AG20443 (cell line): ENCODE measurements around the gene ASB7.
"Not testable (repeated sequence)": the region's sequence is repeated elsewhere in the genome, so short reads cannot be mapped to it uniquely, and the experiment has no call there.

Experiments
- DNase-seq: peaks from one replicate; pipeline ENCODE4 v3.0.0; 2012; ENCODE audit warnings: low spot score, mixed read lengths

Gene ASB7, protein sequence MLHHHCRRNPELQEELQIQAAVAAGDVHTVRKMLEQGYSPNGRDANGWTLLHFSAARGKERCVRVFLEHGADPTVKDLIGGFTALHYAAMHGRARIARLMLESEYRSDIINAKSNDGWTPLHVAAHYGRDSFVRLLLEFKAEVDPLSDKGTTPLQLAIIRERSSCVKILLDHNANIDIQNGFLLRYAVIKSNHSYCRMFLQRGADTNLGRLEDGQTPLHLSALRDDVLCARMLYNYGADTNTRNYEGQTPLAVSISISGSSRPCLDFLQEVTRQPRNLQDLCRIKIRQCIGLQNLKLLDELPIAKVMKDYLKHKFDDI

DNA sequence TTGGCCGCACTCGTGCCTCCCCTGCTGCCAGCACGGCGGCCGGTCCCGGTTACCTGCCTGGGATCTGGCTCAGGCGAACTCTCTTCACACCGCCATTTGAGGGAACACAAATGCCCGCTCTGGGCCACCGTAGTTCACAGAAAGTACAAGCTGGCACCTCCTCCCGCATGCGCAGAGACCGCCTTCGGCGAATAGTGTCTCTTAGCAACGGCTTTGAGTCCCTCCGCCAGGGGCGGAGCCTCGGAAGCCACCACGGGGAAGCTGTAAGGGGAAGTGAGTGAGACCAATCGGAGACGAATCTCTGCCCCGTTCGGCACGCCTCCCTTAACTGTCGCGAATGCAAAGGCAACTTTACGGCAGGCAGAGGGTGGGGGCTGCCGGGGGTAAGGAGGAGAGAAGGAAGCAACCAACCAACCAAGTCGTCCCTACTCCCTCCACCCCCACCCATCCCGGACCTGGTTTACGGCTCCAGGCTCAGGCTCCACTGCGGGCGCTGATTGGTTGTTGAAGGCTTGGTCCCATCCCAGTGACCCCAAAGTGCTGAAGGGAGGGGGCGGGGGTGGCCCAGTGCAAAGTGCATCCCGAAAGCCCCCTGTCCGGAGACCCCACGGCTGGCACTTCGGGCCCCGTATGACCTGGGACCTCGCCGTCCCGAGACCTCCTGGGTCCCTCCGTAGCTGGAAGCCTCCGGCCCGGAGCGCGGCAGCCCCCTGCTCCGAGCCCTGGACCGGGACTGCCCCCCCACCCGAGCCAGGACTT is at the start of gene ASB7, which contains the start of gene LINS1:
ASB7 (plus strand) TSS at position 526 of the 759 bp plus-strand sequence. CDS start 9,628 bp downstream, outside the sequence.
LINS1 (minus strand) TSS at position 121 of the 759 bp plus-strand sequence. CDS start 21,342 bp downstream, outside the sequence.
- peak; percentile 99 for DNase-seq

- DNase-seq, result no peak
These were observed 48.9 kb upstream of the ASB7 start for GRCh38 chr15:100553468-100553867.

- no peak for DNase-seq
These were observed 43.6 kb upstream of the ASB7 start for GRCh38 chr15:100558771-100559254.

DNA sequence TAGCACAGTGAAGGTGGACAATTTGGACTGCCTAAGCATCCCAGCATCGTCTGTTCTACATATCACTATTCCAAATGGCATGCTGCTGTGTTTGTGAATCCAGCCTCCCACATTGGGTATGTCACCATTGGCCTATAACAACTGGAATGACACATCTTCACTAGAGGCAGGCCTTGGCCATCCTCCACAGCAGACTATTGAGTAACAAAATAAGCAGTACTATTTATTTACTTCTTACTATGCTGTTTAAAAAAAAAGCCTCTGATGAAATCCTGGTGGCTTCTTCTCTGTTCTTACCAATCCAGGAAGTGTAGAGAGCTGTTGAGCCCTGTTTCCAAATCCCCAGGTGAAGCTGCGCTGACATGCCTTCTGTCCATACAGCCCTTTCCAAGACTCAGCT is 43.1 kb upstream of the ASB7 start:
- peak; percentile 82 for DNase-seq

- no peak for DNase-seq
These were observed 42.1 kb upstream of the ASB7 start for GRCh38 chr15:100560323-100560722.

- no peak for DNase-seq
These were observed 36.8 kb upstream of the ASB7 start for GRCh38 chr15:100565591-100565990.

DNA sequence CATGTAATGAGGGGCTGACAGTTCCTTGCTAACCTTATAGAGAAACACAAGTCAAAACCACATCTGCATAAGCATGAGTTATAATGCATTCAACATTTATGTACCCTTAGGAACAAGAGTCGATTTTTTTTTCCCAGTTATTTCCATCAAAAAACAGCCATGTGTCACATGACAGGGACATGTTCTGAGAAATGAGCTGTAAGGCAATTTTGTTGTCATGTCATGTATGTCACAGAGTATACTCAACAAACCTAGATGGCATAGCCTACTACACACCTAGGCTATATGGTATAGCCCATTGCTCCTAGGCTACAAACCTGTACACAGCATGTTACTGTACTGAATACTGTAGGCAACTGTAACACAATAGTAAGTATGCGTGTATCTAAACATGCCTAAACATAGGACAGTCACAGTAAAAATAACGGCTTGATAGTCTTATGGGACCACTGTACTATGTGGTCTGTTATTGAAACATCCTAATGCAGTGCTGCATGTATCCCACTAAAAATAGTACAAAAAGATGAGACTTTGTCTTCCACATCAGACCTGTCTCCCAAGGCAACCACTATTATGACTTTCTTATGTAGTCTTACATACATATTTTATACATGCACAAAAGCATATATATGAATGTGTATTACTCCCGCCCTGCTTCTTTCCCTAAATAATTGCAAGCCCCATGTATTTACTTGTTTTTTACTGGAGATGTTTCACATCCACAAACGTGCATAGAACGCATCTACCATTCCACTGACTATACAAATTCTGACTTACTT is 35.4 kb upstream of the ASB7 start:
- DNase-seq, result no peak

DNA sequence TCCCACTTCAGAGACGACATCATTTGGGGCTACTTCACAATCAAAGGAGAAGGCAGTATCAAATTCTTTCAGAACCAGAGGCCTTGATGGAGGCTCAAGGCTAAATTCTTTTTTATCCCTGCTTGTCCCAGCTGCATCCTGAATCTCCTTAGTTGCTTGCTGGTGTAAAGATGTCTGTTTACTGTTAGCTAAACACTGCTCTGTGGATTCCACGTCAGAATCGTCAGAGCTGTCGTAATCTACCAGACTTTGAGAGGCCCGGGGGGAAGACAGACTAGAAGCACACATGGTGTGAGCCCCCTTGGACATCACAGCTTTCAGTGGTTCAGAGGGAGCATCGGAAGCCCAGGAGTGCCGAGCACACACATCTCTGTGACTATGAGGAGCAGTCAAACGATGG is 33.0 kb upstream of the ASB7 start:
- no peak for DNase-seq

DNA sequence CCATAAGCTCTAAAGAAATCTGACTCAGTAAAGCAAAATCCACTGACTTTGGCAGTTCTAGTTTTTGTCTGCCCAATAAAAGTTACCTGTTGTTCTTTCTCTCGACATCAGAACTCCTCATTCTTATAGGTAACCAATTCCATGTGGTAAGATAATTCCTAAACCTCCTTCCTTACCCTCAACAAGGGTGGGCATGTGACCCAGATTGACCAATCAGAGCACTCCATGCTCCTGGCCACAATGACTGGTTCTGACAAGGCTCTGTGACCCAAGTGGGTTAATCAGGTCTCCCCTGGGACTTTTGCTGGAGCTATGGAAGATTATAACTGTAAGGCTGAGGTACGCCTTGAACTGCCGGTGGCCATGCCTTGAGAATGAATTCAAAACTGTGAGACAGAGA is 32.1 kb upstream of the ASB7 start:
- DNase-seq, result peak; percentile 29

GRCh38 chr15:100570735-100571313 is 31.6 kb upstream of the ASB7 start:
- DNase-seq, result no peak

DNA sequence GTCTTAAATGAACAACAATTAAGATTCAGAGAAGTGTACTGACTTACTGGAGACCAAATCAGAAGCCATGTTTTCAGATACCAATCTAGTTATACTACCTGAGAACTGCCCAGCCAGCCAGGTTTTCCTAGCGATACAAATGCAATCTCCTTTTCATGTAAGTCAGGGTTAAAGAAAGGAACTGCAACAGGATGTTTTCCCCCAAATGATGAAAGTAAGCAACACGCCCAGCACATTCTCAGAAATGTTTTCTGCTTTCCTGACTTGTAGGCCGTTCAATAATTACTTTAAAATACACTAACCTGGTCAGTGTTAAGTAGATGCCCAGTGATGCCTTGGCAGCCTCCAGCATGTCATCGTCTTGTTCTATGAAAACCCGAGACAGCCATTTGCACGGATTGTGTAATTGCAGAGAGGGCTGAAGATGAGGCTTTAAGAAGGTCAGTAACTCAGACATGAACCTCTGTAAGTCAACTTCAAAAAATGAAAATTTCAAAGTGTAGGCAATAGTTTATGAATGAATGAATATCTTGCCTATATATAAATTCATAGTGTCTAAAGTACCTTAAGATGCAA is 30.7 kb upstream of the ASB7 start:
- DNase-seq, result no peak

DNA sequence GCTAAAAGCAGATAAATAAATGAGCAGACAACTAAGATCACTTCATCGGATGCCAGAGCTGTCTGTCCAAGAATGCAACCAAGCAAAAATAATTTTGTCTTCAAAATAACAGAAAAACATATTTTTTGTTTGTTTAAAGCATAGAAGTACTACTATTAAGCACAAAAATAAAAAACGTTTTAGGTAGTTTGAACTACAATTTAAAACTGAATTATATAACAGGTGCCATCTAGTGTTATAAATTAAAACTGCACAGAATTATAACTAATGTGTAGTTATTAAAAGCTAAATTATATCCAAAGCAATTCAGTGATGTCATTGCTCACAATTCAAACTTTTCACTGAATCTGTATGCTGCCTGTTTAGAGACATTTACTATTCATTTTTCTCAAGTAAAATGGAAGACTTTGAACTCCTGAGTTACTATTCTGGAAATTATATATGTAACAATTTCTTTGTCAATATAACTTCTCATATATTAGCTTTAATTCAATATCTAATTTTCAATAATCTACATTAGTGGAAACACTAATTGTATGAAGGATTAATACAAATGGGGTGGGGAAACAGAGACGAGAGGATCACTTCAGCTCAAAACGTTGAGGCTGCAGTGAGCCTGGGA is 29.9 kb upstream of the ASB7 start:
- peak; percentile 20 for DNase-seq

- DNase-seq, result no peak
These were observed 28.9 kb upstream of the ASB7 start for GRCh38 chr15:100573526-100573925.

- no peak for DNase-seq
These were observed 22.0 kb upstream of the ASB7 start for GRCh38 chr15:100580414-100580813.

GRCh38 chr15:100588638-100589242 is 13.6 kb upstream of the ASB7 start:
- DNase-seq, result no peak

DNA sequence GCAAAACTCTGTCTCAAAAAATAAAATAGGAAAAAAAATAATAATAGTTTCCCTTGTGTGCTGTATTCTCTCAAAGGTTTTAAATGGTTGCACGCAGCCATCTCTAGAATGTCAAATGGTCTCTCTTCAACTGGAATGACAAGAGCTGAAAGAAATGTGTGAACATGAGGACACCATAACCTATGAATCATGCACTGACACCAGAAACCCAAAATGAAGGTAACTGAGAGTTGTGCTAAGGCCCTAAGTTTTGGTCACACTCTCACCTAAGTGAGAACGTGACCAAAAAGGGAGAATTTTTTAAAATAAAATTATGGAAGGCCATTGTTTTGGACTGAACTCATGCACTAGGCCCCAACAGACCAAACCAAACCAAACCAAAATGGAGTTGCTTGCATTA is 11.2 kb upstream of the ASB7 start:
- not testable (repeated sequence) for DNase-seq

DNA sequence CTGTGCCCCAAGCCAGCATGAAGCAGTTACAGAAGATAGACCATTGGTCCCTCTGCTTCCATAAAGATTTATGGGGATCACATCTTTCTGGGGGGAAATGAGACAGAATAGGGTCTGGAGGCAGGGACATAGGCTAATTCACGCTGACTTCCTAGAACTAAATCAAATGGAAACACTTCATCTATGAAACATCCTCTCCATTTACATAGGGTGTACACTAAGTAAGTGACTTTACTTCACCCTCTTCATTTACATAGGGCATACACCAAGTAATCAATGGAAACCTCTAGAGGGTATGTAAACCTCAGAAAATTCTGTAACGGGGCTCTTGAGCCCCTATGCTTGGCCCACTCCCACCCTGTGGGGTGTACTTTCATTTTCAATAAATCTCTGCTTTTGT is 10.6 kb upstream of the ASB7 start:
- no peak for DNase-seq

DNA sequence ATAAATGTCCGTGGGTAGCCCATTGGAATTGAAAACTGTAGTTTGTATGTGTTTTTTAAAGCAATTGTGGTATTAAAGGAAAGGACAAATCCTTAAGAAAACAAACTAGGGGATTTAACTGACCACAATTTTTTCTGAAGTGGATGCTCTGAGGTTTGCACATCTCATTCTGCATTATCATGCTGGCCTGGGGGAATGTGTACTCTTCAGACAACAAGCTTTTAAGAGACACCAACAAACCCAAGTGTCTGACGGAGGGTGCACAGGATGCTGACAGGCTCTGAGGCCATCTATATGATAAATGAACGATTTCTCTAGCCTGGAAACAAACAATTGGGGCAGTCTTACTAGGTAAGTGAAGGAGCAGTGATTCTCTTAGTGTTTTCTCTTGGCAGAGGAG is 9.5 kb upstream of the ASB7 start:
- DNase-seq, result no peak

DNA sequence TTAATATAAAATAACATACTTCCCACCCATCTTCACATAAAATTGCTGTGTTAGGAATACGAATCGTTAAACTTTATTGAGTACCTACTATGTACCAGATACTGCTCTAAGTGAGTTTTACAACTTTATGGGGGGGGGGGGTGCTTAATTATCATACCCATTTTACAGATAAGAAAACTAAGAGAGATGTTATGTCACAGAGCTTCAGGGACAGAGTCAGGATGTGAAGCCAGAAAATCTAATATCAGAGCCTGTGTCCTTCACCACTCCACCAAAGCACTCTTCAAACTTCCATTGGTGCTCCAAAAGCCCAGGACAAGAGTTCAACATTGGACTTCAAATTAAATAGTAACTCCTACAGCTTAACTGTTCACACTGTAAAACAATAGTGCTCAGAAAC is 9.0 kb upstream of the ASB7 start:
- DNase-seq, result no peak

- no peak for DNase-seq
These were observed 6.4 kb upstream of the ASB7 start for GRCh38 chr15:100595964-100596363.

- DNase-seq, result no peak
These were observed 5.6 kb upstream of the ASB7 start for GRCh38 chr15:100596792-100597191.
